Measurements from ENCODE around the gene CCR1. TPM values are rescaled to one million over a fixed set of nuclear protein-coding genes. Genes with fewer than 3 reads are reported as not detected.

The CCR1 gene
- total and polyA plus RNA-seq, 2 of the 4 experiments (the other 2 are of a cell fraction) = not detected

GRCh38 chr3:46191730-46192129, 16.4 kb downstream of the CCR1 start:
- TF ChIP-seq BHLHE40 (IDR thresholded peaks at IDR 0.05; ENCODE audit: low read depth, low read length) (no peak), RCOR1 (IDR thresholded peaks at IDR 0.05; ENCODE audit: insufficient replicate concordance, low read length) (no peak), CTCF (conservative IDR thresholded peaks at IDR 0.05; ENCODE audit: low read depth, low read length) (no peak), MAZ (IDR thresholded peaks at IDR 0.05; ENCODE audit: borderline replicate concordance, low read depth, low read length) (no peak), FOS (IDR thresholded peaks at IDR 0.05; ENCODE audit: low read depth, low read length) (no peak), MXI1 (IDR thresholded peaks at IDR 0.05; ENCODE audit: borderline replicate concordance, low read depth, low read length) (no peak)
- DNase-seq = no peak
- H3K4ac ChIP-seq (ENCODE audit: low read depth, low read length) = no peak overlapping the region
- no peak overlapping the region for H2BK20ac ChIP-seq (ENCODE audit: low read depth, low read length)
- H2BK120ac ChIP-seq (ENCODE audit: low read depth, low read length) = no peak overlapping the region
- no peak for ATAC-seq (ENCODE audit: low read depth)
- no peaks in the 10 kb centered on the region for H3K79me1 ChIP-seq (ENCODE audit: low read depth in 1 of 2, low read length in 2 of 2)
- H3K4me2 ChIP-seq (ENCODE audit: low read depth, low read length) = no peak overlapping the region
- H4K8ac ChIP-seq (ENCODE audit: low read depth in 2 of 2, low read length in 2 of 2) = no peak overlapping the region
- H2AFZ ChIP-seq (replicated peaks; ENCODE audit: low read length, poor library complexity) = no peak overlapping the region
- no peaks in the 10 kb centered on the region for H4K20me1 ChIP-seq (ENCODE audit: insufficient read depth, low read length)
- H3K56ac ChIP-seq (ENCODE audit: extremely low read depth, insufficient read depth, low read length) = no peak overlapping the region
- peaks cover 10% of the 10 kb centered on the region for H3K9me3 ChIP-seq (ENCODE audit: control insufficient read depth, insufficient read depth, low read length)
- H3K9me1 ChIP-seq (ENCODE audit: insufficient read depth, low read length) = no peaks in the 10 kb centered on the region
- no peak overlapping the region for H2BK15ac ChIP-seq (ENCODE audit: low read depth, low read length)
- no peaks in the 10 kb centered on the region for H3K4me1 ChIP-seq (ENCODE audit: control insufficient read depth, insufficient read depth, low read length)
- no peak overlapping the region for H3K18ac ChIP-seq (ENCODE audit: low read depth, low read length)
- H4K91ac ChIP-seq (ENCODE audit: insufficient read depth, low read depth, low read length) = no peak overlapping the region
- no peak overlapping the region for H3K23ac ChIP-seq (ENCODE audit: low read depth, low read length)
- no peak overlapping the region for H4K5ac ChIP-seq (ENCODE audit: low read depth, low read length)
- ChIA-PET POLR2A (ENCODE audit: unreplicated experiment) (no interaction called here), CTCF (interaction anchor here (0.6 kb wide), 1 partner anchor 11 kb away, joined by 3 read pairs; no protein-coding TSS in a partner anchor)
- H3K14ac ChIP-seq (replicated peaks; ENCODE audit: low read depth, low read length) = no peak overlapping the region
- intact Hi-C loops (cut with micrococcal nuclease) = no loop called here
- H3K36me3 ChIP-seq (ENCODE audit: control insufficient read depth, insufficient read depth, low read length) = no peaks in the 10 kb centered on the region
- no peak overlapping the region for H2AK5ac ChIP-seq (ENCODE audit: low read depth, low read length)
- H3K27ac ChIP-seq (ENCODE audit: insufficient read depth, low read length) = no peak overlapping the region
- 29% methylated on average over 1 of the region's 3 CpGs; no CpG with 5 or more reads in 1 of the 2 experiments for WGBS, 2 experiments (ENCODE audit: extremely low coverage in 2 of 2, insufficient read length in 1 of 2)
- H3K27me3 ChIP-seq (ENCODE audit: control insufficient read depth, insufficient read depth, low read length) = peaks cover 9% of the 10 kb centered on the region
- BruUV-seq (replicated peaks) = no TSS peak
- in situ Hi-C loops (cut with MboI; ENCODE audit: low sequenced_read_pairs) = no loop called here
- H3K4me3 ChIP-seq (ENCODE audit: insufficient read depth, low read depth, low read length) = no peak overlapping the region
- no peak overlapping the region for H2BK5ac ChIP-seq (ENCODE audit: low read depth, low read length, poor library complexity, severe bottlenecking)
- H3K9ac ChIP-seq (ENCODE audit: low read depth, low read length) = no peak overlapping the region
- no peak overlapping the region for H2AK9ac ChIP-seq (replicated peaks; ENCODE audit: low read depth, low read length, poor library complexity)
- dilution Hi-C loops (cut with HindIII; ENCODE audit: low sequenced_read_pairs, unreplicated experiment) = no loop called here

Measured in IMR-90 (cell line).